ENCODE results near the gene CSNK1G1.

GRCh38 chr15:64361259-64361658, 5.3 kb upstream of the CSNK1G1 start:
- TF ChIP-seq, protein P1, sequence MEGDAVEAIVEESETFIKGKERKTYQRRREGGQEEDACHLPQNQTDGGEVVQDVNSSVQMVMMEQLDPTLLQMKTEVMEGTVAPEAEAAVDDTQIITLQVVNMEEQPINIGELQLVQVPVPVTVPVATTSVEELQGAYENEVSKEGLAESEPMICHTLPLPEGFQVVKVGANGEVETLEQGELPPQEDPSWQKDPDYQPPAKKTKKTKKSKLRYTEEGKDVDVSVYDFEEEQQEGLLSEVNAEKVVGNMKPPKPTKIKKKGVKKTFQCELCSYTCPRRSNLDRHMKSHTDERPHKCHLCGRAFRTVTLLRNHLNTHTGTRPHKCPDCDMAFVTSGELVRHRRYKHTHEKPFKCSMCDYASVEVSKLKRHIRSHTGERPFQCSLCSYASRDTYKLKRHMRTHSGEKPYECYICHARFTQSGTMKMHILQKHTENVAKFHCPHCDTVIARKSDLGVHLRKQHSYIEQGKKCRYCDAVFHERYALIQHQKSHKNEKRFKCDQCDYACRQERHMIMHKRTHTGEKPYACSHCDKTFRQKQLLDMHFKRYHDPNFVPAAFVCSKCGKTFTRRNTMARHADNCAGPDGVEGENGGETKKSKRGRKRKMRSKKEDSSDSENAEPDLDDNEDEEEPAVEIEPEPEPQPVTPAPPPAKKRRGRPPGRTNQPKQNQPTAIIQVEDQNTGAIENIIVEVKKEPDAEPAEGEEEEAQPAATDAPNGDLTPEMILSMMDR (conservative IDR thresholded peaks at IDR 0.05) = no peak
- TF ChIP-seq ZFX (IDR thresholded peaks at IDR 0.05) = no peak
